Measurements from ENCODE around the gene PSMB10. TPM values are rescaled to one million over a fixed set of nuclear protein-coding genes. Genes with fewer than 3 reads are reported as not detected.
A peak's percentile ranks its signal among the peaks of the same experiment; 100 is the strongest.

Gene PSMB10
- 10 to 100 TPM; 22.9 to 39.7 (median 32.5) TPM for total RNA-seq

GRCh38 chr16:67936124-67936879 lies at the start of gene PSMB10:
PSMB10 (minus strand) TSS chr16:67936850; CDS start chr16:67936749, 101 bp downstream.
- WGBS, 2 donors = 0 to 3% methylated on average over 8 to 40 of the region's 54 CpGs
- Histone ChIP-seq H3K9me3 (no peaks in the 10 kb centered on the region), H3K4me3 (replicated peaks in 1 of 3) (peak within 1 kb of the TSS; percentile 77 to 97 (median 92)), H3K36me3 (no peaks in the 10 kb centered on the region), H3K27ac (peak within 1 kb of the TSS; percentile 81 to 95 (median 86)), H3K27me3 (no peaks in the 10 kb centered on the region), H3K4me1 (peaks cover 7 to 15% of the 10 kb centered on the region in 2 donors)
- DNase-seq = peak; percentile 40 to 61
- peak in 1 of 2 donors; percentile 42 for TF ChIP-seq POLR2A (IDR thresholded peaks at IDR 0.05)
- no peak for TF ChIP-seq CTCF (IDR thresholded peaks at IDR 0.05)
- intact Hi-C loops (cut with DNase I) = loop anchor here (10.0 kb wide), 1 partner anchor 272 kb away; the partner anchor contains the start of genes ACD, C16orf86, ENKD1 and PARD6A

GRCh38 chr16:67982011-67982696 lies 45.5 kb upstream of the PSMB10 start:
- 95% methylated on average over 32 to 35 of the region's 49 CpGs for WGBS, 2 donors

GRCh38 chr16:67979955-67980678 lies 43.5 kb upstream of the PSMB10 start, which contains the start of gene DPEP3:
DPEP3 (minus strand) TSS chr16:67980499; CDS start chr16:67980380, 119 bp downstream.
- Histone ChIP-seq H3K4me1 (peaks cover 0 to 6% of the 10 kb centered on the region in 2 donors), H3K27ac (no peak within 1 kb of the TSS), H3K4me3 (replicated peaks in 1 of 3) (no peak within 1 kb of the TSS), H3K27me3 (no peaks in the 10 kb centered on the region), H3K9me3 (no peaks in the 10 kb centered on the region), H3K36me3 (no peaks in the 10 kb centered on the region)
- no peak for DNase-seq
- WGBS, 2 donors = 54 to 62% methylated on average over 41 to 57 of the region's 62 CpGs
- TF ChIP-seq CTCF (IDR thresholded peaks at IDR 0.05) (peak in 1 of 6 experiments; percentile 17), POLR2A (IDR thresholded peaks at IDR 0.05) (no peak)
- intact Hi-C loops (cut with DNase I) = no loop called here

More at GRCh38 chr16:67982011-67982696, 45.5 kb upstream of the PSMB10 start:
- Histone ChIP-seq H3K4me3 (replicated peaks in 1 of 3) (no peak overlapping the region), H3K27me3 (no peaks in the 10 kb centered on the region), H3K27ac (no peak overlapping the region), H3K4me1 (peaks cover 0 to 6% of the 10 kb centered on the region in 2 donors), H3K36me3 (no peaks in the 10 kb centered on the region), H3K9me3 (no peaks in the 10 kb centered on the region)
- TF ChIP-seq POLR2A (IDR thresholded peaks at IDR 0.05) = no peak
- no peak for DNase-seq
- intact Hi-C loops (cut with DNase I) = no loop called here

- intact Hi-C loops (cut with DNase I) = no loop called here
- WGBS, 2 donors = 88 to 92% methylated on average over 9 of the region's 9 CpGs
- Histone ChIP-seq H3K4me1 (no peaks in the 10 kb centered on the region), H3K4me3 (replicated peaks in 1 of 3) (no peak overlapping the region), H3K27ac (no peak overlapping the region), H3K36me3 (no peaks in the 10 kb centered on the region), H3K27me3 (no peaks in the 10 kb centered on the region), H3K9me3 (no peaks in the 10 kb centered on the region)
- TF ChIP-seq POLR2A (IDR thresholded peaks at IDR 0.05) (no peak), CTCF (IDR thresholded peaks at IDR 0.05) (no peak)
- DNase-seq = no peak
Measured at GRCh38 chr16:67977469-67978227, 41.0 kb upstream of the PSMB10 start.

GRCh38 chr16:67977005-67977404 lies 40.4 kb upstream of the PSMB10 start:
- Histone ChIP-seq H3K36me3 (no peaks in the 10 kb centered on the region), H3K4me3 (replicated peaks in 1 of 3) (no peak overlapping the region), H3K4me1 (no peaks in the 10 kb centered on the region), H3K27me3 (no peaks in the 10 kb centered on the region), H3K27ac (no peak overlapping the region), H3K9me3 (no peaks in the 10 kb centered on the region)
- TF ChIP-seq CTCF (IDR thresholded peaks at IDR 0.05) (no peak), POLR2A (IDR thresholded peaks at IDR 0.05) (no peak)
- 63% methylated on average over 5 of the region's 5 CpGs; no CpG with 5 or more reads in 1 of the 2 donors for WGBS, 2 donors
- intact Hi-C loops (cut with DNase I) = no loop called here
- DNase-seq = no peak
